MM.1S (cell line): ENCODE results near the gene FCSK.

ENCODE experiments used
- CTCF ChIP-seq: fragments of 300-600 bp; sonication (generic); IDR thresholded peaks from 2 replicates; pipeline ENCODE4 v1.5.1; 2016; ENCODE audit warnings: antibody characterized with exemption, low read length, mixed read lengths
- EZH2phosphoT487 ChIP-seq: fragments of 300-600 bp; sonication (generic); IDR thresholded peaks from 2 replicates; pipeline ENCODE4 v1.6.1; 2018; ENCODE audit warnings: antibody characterized with exemption, low read length

- TF ChIP-seq CTCF (no peak), EZH2phosphoT487 (no peak)
These were observed 36.7 kb upstream of the FCSK start for GRCh38 chr16:70417661-70418060.
